Right lobe of liver (tissue), 6 donors: ENCODE data around the gene NRXN3. TPM values are rescaled to one million over a fixed set of nuclear protein-coding genes. Genes with fewer than 3 reads are reported as not detected.

Experiments
- ATAC-seq, 4 donors: fragments of 200-7000 bp; cut with Tn5 transposase; one replicate each; pipeline ENCODE4 v1.9.1; 2020; ENCODE audit warnings: mild to moderate bottlenecking in 4 of 4, moderate library complexity in 4 of 4
- DNase-seq, 3 donors: peaks; one replicate each; pipeline ENCODE4 v3.0.0-alpha.2; 2020
- H3K27ac ChIP-seq, 3 donors: fragments of 200-600 bp; one replicate each; pipeline ENCODE4 v1.8.0; 2022
- H3K27me3 ChIP-seq, 2 donors: fragments of 200-600 bp; one replicate each; pipeline ENCODE4 v1.8.0; 2022
- H3K36me3 ChIP-seq, 4 donors: fragments of 200-600 bp; sonication (generic) in 1 of 4; one replicate each; pipeline versions ENCODE4 v1.5.1 to v1.8.0; 2017 to 2022; ENCODE audit warnings: control low read depth in 1 of 4
- H3K4me1 ChIP-seq, 4 donors: fragments of 200-600 bp; sonication (generic) in 1 of 4; one replicate each; pipeline versions ENCODE4 v1.5.1 to v1.8.0; 2017 to 2022; ENCODE audit warnings: control low read depth in 1 of 4
- H3K4me3 ChIP-seq, 3 donors: fragments of 200-600 bp; one replicate each; pipeline ENCODE4 v1.8.0; 2022
- H3K9me3 ChIP-seq, 4 donors: fragments of 200-600 bp; sonication (generic) in 1 of 4; one replicate each; pipeline versions ENCODE4 v1.5.1 to v1.8.0; 2017 to 2022; ENCODE audit warnings: control low read depth in 1 of 4
- POLR2A ChIP-seq: fragments of 450-650 bp; IDR thresholded peaks from one replicate; pipeline ENCODE4 v1.6.1; 2017; ENCODE audit warnings: antibody characterized with exemption, mild to moderate bottlenecking
- WGBS: methylation state at CpG from one replicate; pipeline ENCODE4 v1.1.6; 2018; ENCODE audit warnings: low coverage, low lambda C conversion rate; ENCODE audit not compliant: insufficient coverage; ENCODE audit errors: missing lambda C conversion rate; 5-methylcytosine and 5-hydroxymethylcytosine counted together
- intact Hi-C, 2 donors: fragments of 100-400 bp; cut with DNase I; formaldehyde crosslinking; loops; one replicate each; pipeline versions ENCODE4 v1.11.2 to v1.14.1; 2022
- total RNA-seq, 6 experiments: library from RNA; depleted of rRNA in 2 of 6; stranded (reverse); fragments of >200 nt in 2 of 6; fragmentation: NEBNext Ultra II Directional in 3 of 6; extraction: Animal tissue kit (Norgen Biotek cat#: 25700) in 3 of 6; gene quantifications; one replicate each; pipeline versions ENCODE4 v1.1.0 to v1.2.4, GENCODE V29; 2016 to 2023
- TF ChIP-seq, protein P1 (sequence below), 4 donors: fragments of 200-600 bp in 3 of 4; fragments of 450-650 bp in 1 of 4; IDR thresholded peaks; one replicate each; pipeline versions ENCODE4 v1.5.1 to v1.8.0; 2016 to 2022; ENCODE audit warnings: antibody characterized with exemption in 4 of 4, mild to moderate bottlenecking in 2 of 4
- donor health status: DM: no; HTN: yes; CAD: no.
- donor health status: DM: no; HTN: no; CAD: no.
- donor health status: DM: no; HTN: no; CAD: no.
- donor health status: DM: no; HTN: yes; CAD: no.
- donor health status: DM: no; HTN: yes; CAD: no.

Gene NRXN3
- total RNA-seq, 6 experiments from 2014 or later = 0.06 to 0.51 (median 0.23) TPM; not detected in 1

DNA sequence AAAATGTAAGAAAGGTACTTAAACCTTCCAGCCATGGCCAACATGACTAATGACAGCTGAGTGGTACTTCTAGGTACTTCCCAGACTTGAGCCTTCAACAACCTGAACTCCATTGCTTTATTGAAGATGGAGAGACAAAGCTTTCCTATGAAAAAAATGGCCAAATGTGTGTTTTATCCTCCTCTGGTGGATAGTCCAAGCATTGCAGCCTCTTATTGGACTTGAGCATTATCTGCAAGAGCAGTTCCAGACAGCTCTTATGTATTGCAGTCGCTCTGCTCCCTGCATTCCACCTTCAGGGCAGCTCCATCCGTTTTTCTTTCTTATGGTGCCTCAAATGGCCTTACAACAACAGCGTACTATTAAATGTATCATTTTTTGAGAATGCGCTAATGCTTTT, 588.2 kb downstream of the NRXN3 start:
- no peaks in the 10 kb centered on the region for H3K36me3 ChIP-seq
- H3K4me3 ChIP-seq = no peak overlapping the region
- ATAC-seq (peak in 2 of 4 donors; percentile 41 to 47), DNase-seq (no peak)
- no peaks in the 10 kb centered on the region for H3K27me3 ChIP-seq
- H3K9me3 ChIP-seq = no peaks in the 10 kb centered on the region
- intact Hi-C loops = no loop called here
- whole genome bisulfite sequencing = 33% methylated on average over 4 of the region's 4 CpGs
- no peak for TF ChIP-seq POLR2A
- TF ChIP-seq, protein P1, sequence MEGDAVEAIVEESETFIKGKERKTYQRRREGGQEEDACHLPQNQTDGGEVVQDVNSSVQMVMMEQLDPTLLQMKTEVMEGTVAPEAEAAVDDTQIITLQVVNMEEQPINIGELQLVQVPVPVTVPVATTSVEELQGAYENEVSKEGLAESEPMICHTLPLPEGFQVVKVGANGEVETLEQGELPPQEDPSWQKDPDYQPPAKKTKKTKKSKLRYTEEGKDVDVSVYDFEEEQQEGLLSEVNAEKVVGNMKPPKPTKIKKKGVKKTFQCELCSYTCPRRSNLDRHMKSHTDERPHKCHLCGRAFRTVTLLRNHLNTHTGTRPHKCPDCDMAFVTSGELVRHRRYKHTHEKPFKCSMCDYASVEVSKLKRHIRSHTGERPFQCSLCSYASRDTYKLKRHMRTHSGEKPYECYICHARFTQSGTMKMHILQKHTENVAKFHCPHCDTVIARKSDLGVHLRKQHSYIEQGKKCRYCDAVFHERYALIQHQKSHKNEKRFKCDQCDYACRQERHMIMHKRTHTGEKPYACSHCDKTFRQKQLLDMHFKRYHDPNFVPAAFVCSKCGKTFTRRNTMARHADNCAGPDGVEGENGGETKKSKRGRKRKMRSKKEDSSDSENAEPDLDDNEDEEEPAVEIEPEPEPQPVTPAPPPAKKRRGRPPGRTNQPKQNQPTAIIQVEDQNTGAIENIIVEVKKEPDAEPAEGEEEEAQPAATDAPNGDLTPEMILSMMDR (IDR thresholded peaks at IDR 0.05) = peak; percentile 18 to 54 (median 22)
- H3K27ac ChIP-seq = no peak overlapping the region
- no peaks in the 10 kb centered on the region for H3K4me1 ChIP-seq

DNA sequence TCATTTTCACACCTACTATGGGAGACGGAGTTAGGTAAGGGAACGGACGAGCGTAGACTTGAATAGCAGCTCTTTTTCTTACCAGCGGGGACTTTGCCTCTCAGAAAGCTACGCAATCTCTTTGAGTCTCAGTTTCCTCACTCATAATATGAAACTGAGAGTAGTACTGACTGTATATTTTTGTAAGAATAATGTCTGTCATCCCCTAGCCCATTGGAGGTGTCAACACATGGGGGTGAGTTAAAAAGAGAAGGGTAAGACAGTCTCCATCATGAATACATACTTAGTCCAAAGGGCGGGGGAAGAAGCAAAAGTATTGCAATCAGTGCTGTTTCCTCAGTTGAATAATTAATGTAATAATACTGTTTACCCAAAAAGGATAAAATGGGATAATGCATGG, 592.2 kb downstream of the NRXN3 start:
- intact Hi-C loops = no loop called here
- ATAC-seq (no peak), DNase-seq (no peak)
- Histone ChIP-seq H3K4me3 (no peak overlapping the region), H3K27me3 (no peaks in the 10 kb centered on the region), H3K27ac (no peak overlapping the region), H3K9me3 (no peaks in the 10 kb centered on the region), H3K36me3 (no peaks in the 10 kb centered on the region), H3K4me1 (no peaks in the 10 kb centered on the region)
- TF ChIP-seq, protein P1 (IDR thresholded peaks at IDR 0.05) = no peak
- no peak for TF ChIP-seq POLR2A
- 69% methylated on average over 7 of the region's 7 CpGs for WGBS

DNA sequence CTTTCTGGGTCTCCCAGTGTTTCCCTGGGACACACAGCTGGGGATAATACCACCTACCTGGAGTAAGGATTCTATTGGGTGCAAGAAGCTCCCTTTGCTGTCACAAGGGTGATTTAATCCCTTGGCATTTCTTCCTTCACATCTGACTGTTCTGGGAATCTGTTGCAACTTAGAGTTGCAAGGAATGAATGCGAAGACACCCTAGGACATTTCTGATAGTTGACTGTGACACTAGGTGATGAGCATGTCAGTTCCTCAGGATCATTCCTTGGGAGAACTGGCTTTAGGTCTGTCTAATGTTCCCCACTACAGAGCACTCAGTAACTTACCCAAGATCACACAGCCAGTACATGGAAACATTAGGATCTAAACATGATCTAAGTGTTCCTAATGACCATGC, 593.6 kb downstream of the NRXN3 start:
- Histone ChIP-seq H3K27me3 (no peaks in the 10 kb centered on the region), H3K27ac (no peak overlapping the region), H3K4me3 (no peak overlapping the region), H3K9me3 (no peaks in the 10 kb centered on the region), H3K4me1 (no peaks in the 10 kb centered on the region), H3K36me3 (no peaks in the 10 kb centered on the region)
- no CpG with 5 or more reads among the region's 1 CpG for WGBS
- intact Hi-C loops = no loop called here
- DNase-seq (no peak), ATAC-seq (no peak)
- TF ChIP-seq, protein P1 (IDR thresholded peaks at IDR 0.05) = no peak
- no peak for TF ChIP-seq POLR2A

DNA sequence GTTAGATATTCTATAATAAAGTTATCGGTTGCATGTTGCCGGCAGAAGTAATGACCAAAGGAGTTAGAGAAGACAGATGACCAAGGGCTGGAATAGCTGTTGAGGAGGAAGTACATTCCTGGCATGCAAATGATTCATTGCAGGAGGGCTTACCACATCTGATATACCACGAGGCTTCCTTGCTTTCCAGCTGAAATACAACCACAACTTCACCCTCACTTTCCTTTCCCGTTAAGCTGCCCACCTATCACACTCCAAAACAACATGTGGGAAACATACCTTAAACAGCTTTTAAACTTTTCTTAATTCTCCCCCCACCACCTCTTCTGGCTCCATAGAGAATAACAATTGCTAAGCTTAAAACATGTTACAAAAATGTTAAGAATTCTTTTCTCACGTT, 594.1 kb downstream of the NRXN3 start:
- Histone ChIP-seq H3K36me3 (no peaks in the 10 kb centered on the region), H3K9me3 (no peaks in the 10 kb centered on the region), H3K27me3 (no peaks in the 10 kb centered on the region), H3K27ac (no peak overlapping the region), H3K4me1 (no peaks in the 10 kb centered on the region), H3K4me3 (no peak overlapping the region)
- no peak for DNase-seq
- ATAC-seq = no peak
- TF ChIP-seq, protein P1 (IDR thresholded peaks at IDR 0.05) = no peak
- no peak for TF ChIP-seq POLR2A
- 27% methylated on average over 5 of the region's 5 CpGs for WGBS
- intact Hi-C loops = no loop called here

DNA sequence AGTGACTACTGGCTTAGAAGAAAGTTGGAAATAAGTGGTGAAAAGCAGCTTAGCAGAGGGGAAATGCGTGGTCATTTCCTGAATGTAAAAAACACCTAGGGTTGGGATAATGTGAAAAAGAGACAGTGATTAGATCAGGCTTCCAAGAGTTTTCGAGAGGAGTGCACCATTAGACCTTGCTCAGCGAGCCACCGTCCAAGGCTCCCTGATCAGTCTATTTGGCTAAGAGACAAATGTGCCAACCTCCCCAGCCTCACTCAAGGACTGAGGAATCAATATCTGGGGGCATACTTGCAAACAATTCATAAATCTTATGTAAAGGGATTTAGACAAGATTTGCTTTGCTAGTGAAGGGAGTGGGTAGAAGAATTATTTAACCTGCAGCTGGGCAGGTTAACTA, 594.5 kb downstream of the NRXN3 start:
- no peak for DNase-seq
- no peak for ATAC-seq
- Histone ChIP-seq H3K27ac (no peak overlapping the region), H3K9me3 (no peaks in the 10 kb centered on the region), H3K4me3 (no peak overlapping the region), H3K27me3 (no peaks in the 10 kb centered on the region), H3K36me3 (no peaks in the 10 kb centered on the region), H3K4me1 (no peaks in the 10 kb centered on the region)
- intact Hi-C loops = no loop called here
- 29% methylated on average over 4 of the region's 4 CpGs for WGBS
- no peak for TF ChIP-seq POLR2A
- TF ChIP-seq, protein P1 (IDR thresholded peaks at IDR 0.05) = no peak
